Colonic mucosa (tissue), 4 donors: Measurements from ENCODE around the gene PIEZO2. TPM values are rescaled to one million over a fixed set of nuclear protein-coding genes. Genes with fewer than 3 reads are reported as not detected.

Source experiments
- DNase-seq: peaks from one replicate; pipeline ENCODE4 v3.0.0-alpha.2; 2020
- H3K27ac ChIP-seq: fragments of 200-600 bp; one replicate; pipeline ENCODE4 v1.8.0; 2021
- H3K27me3 ChIP-seq: fragments of 200-600 bp; one replicate; pipeline ENCODE4 v1.8.0; 2021
- H3K36me3 ChIP-seq: fragments of 200-600 bp; one replicate; pipeline ENCODE4 v1.8.0; 2021
- H3K4me1 ChIP-seq: fragments of 200-600 bp; one replicate; pipeline ENCODE4 v1.8.0; 2021; ENCODE audit warnings: mild to moderate bottlenecking
- H3K4me3 ChIP-seq: fragments of 200-600 bp; one replicate; pipeline ENCODE4 v1.8.0; 2021
- H3K9ac ChIP-seq, 2 donors: one replicate each; pipeline ENCODE4 v1.7.0; 2013; ENCODE audit warnings: control low read depth in 2 of 2, low read depth in 2 of 2, low read length in 2 of 2
- H3K9me3 ChIP-seq: fragments of 200-600 bp; one replicate; pipeline ENCODE4 v1.8.0; 2021
- intact Hi-C: fragments of 100-400 bp; cut with DNase I; formaldehyde crosslinking; loops from one replicate; pipeline ENCODE4 v1.14.1; 2022
- total RNA-seq, 2 donors: library from RNA; stranded (reverse); fragmentation: NEBNext Ultra II Directional in 1 of 2; extraction: Animal tissue kit (Norgen Biotek cat#: 25700) in 1 of 2; gene quantifications; one replicate each; pipeline ENCODE4 v1.2.1, GENCODE V29; 2021
- TF ChIP-seq, protein P1 (sequence below): fragments of 200-600 bp; IDR thresholded peaks from one replicate; pipeline ENCODE4 v1.8.0; 2022; ENCODE audit warnings: antibody characterized with exemption, mild to moderate bottlenecking
- donor health status: healthy.
- donor health status: DM: no; HTN: no; CAD: no.
- donor health status: DM: no; HTN: no; CAD: no.

The PIEZO2 gene
- total RNA-seq, 2 donors from 2014 or later = 0.79 to 4.0 TPM

DNA sequence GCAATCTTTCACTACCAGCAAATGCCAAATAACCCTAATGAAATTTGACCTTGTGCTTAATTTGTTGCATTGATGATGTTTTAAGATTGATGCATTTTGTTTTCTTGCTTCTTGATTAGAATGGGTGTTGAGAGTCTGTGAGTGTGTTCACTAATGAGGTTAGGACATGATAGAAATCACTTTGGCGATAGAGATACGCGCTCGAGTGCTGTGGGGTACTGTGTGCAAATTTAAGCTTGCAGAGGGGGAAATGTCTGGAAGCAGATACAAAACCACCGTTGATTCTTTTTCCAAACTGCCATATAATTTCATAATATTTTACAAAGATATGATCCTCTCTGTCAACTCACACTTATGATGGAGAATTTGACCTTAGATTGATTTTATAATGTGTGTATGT lies 200.9 kb downstream of the PIEZO2 start:
- no peak for DNase-seq
- no peak overlapping the region for H3K9ac ChIP-seq
- H3K27me3 ChIP-seq = no peaks in the 10 kb centered on the region
- H3K9me3 ChIP-seq = no peaks in the 10 kb centered on the region
- no peak overlapping the region for H3K4me3 ChIP-seq
- TF ChIP-seq, protein P1, sequence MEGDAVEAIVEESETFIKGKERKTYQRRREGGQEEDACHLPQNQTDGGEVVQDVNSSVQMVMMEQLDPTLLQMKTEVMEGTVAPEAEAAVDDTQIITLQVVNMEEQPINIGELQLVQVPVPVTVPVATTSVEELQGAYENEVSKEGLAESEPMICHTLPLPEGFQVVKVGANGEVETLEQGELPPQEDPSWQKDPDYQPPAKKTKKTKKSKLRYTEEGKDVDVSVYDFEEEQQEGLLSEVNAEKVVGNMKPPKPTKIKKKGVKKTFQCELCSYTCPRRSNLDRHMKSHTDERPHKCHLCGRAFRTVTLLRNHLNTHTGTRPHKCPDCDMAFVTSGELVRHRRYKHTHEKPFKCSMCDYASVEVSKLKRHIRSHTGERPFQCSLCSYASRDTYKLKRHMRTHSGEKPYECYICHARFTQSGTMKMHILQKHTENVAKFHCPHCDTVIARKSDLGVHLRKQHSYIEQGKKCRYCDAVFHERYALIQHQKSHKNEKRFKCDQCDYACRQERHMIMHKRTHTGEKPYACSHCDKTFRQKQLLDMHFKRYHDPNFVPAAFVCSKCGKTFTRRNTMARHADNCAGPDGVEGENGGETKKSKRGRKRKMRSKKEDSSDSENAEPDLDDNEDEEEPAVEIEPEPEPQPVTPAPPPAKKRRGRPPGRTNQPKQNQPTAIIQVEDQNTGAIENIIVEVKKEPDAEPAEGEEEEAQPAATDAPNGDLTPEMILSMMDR = no peak
- no peaks in the 10 kb centered on the region for H3K36me3 ChIP-seq
- H3K27ac ChIP-seq = no peak overlapping the region
- intact Hi-C loops = no loop called here
- no peaks in the 10 kb centered on the region for H3K4me1 ChIP-seq

DNA sequence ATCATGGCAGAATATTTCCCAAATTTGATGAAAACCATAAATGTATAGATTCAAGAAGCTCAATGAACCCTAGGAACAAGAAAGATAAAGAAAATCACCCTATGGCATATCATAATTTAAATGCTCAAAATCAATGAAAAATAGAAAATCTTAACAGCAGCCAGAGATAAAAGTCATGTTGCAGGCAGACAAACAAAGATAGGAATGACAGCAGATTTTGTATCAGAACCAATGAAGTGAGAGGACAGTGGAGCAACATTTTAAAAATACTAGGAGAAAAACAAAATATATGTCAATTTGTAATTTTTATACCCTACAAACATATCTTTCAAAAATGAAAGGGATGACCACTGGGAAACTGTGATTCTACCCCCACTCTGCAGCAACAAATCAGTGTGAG lies 203.3 kb downstream of the PIEZO2 start:
- Histone ChIP-seq H3K4me1 (no peaks in the 10 kb centered on the region), H3K36me3 (no peaks in the 10 kb centered on the region), H3K4me3 (no peak overlapping the region), H3K9ac (no peak overlapping the region), H3K27ac (no peak overlapping the region), H3K27me3 (no peaks in the 10 kb centered on the region), H3K9me3 (no peaks in the 10 kb centered on the region)
- intact Hi-C loops = no loop called here
- TF ChIP-seq, protein P1 = no peak
- no peak for DNase-seq

DNA sequence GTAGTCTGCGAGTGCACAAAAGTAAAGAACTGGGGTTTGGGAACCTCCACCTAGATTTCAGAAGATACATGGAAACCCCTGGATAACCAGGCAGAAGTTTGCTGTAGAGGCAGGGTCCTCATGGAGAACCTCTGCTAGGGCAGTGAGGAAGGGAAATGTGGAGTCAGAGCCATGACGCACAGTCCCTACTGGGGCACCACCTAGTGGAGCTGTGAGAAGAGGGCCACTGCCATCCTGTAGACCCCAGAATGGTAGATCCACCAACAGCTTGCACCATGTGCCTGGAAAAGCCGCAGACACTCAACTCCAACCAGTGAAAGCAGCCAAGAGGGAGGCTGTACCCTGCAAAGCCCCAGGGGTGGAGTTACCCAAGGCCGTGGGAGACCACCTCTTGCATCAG lies 206.4 kb downstream of the PIEZO2 start:
- no peaks in the 10 kb centered on the region for H3K4me1 ChIP-seq
- DNase-seq = no peak
- H3K9me3 ChIP-seq = no peaks in the 10 kb centered on the region
- intact Hi-C loops = no loop called here
- no peak overlapping the region for H3K9ac ChIP-seq
- no peaks in the 10 kb centered on the region for H3K27me3 ChIP-seq
- TF ChIP-seq, protein P1 = no peak
- no peak overlapping the region for H3K27ac ChIP-seq
- H3K4me3 ChIP-seq = no peak overlapping the region
- H3K36me3 ChIP-seq = no peaks in the 10 kb centered on the region

- H3K27me3 ChIP-seq = no peaks in the 10 kb centered on the region
- no peak overlapping the region for H3K27ac ChIP-seq
- no peaks in the 10 kb centered on the region for H3K9me3 ChIP-seq
- H3K36me3 ChIP-seq = no peaks in the 10 kb centered on the region
- intact Hi-C loops = no loop called here
- no peaks in the 10 kb centered on the region for H3K4me1 ChIP-seq
- no peak overlapping the region for H3K9ac ChIP-seq
- DNase-seq = no peak
- TF ChIP-seq, protein P1 = no peak
- no peak overlapping the region for H3K4me3 ChIP-seq
Measured at GRCh38 chr18:10939822-10940221, 209.5 kb downstream of the PIEZO2 start.

DNA sequence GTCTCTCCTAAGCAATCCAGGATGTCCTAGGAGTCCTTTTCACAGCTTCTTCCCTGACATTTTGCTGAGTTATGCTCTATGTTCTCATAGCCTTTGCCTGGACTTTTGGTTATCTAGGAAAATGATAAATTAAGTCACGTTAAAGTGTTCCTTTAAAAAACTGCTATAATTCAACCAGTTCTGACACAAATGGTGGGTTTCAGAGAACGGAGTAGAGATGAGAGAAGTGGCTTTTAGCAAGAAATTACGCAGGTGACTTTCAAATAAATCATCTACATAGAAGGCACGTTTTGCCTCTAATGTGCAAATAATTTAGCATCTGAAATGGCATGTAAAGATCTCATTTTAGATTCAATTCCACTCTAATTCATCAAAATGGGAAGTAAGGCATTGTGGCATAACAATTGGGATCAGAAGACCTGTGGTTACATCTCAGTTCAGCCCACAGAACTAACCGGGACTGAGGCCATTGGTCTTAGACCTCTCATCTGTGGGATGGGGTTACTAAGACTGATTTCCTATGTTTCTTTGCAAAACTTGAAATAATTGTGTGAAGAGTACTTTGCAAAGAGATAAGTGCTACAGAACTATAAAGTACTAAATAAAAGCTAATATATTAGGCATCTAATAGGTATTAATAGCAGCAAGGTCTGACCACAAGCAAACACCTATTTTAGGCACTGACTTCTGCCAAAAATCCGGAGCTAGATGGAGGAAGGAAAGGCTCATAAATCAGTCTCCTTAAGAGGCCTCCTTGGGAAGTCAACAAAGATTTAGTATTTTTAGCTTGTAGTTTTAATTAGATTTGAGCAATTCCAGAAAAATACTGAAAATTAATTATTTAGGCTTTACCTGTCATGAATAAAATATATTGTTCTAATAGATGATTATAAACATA lies 211.4 kb downstream of the PIEZO2 start:
- no peaks in the 10 kb centered on the region for H3K36me3 ChIP-seq
- no peak overlapping the region for H3K4me3 ChIP-seq
- no peaks in the 10 kb centered on the region for H3K9me3 ChIP-seq
- H3K27ac ChIP-seq = no peak overlapping the region
- intact Hi-C loops = no loop called here
- no peaks in the 10 kb centered on the region for H3K27me3 ChIP-seq
- H3K4me1 ChIP-seq = no peaks in the 10 kb centered on the region
- TF ChIP-seq, protein P1 = no peak
- DNase-seq = no peak
- H3K9ac ChIP-seq = no peak overlapping the region
